H1 (cell line): ENCODE data around the gene C19orf53. TPM values are rescaled to one million over a fixed set of nuclear protein-coding genes. Genes with fewer than 3 reads are reported as not detected.

ENCODE experiments used
- CTCF ChIA-PET: fragments of 300-600 bp; sonication (Branson Sonifier 250); formaldehyde crosslinking; loops from one replicate; lab custom pipeline; 2021; ENCODE audit not compliant: partially characterized antibody; lab: Charles Lee
- POLR2A ChIA-PET: fragments of 300-600 bp; sonication (Branson Sonifier 250); formaldehyde crosslinking; loops from one replicate; lab custom pipeline; 2021; ENCODE audit warnings: inconsistent platforms; ENCODE audit not compliant: partially characterized antibody; lab: Charles Lee
- DNase-seq, 2 experiments: peaks; one replicate each; pipeline versions ENCODE4 v3.0.0 to v3.0.0-alpha.2; 2010 to 2022; ENCODE audit warnings: low spot score in 2 of 2, low read depth in 1 of 2, mixed read lengths in 1 of 2
- FAIRE-seq: peaks from 2 replicates; lab custom pipeline; 2011; peaks lifted over from hg19 to GRCh38; lab: Jason Lieb, UNC
- H2AFZ ChIP-seq: 2 replicates; pipeline ENCODE4 v1.8.1; 2012; ENCODE audit warnings: low read length, inconsistent platforms
- H2AK5ac ChIP-seq: 2 replicates; pipeline ENCODE4 v1.6.1; 2013; ENCODE audit warnings: low read depth, low read length
- H2BK120ac ChIP-seq: replicated peaks from 2 replicates; pipeline ENCODE3; 2013; ENCODE audit warnings: low read depth, low read length, inconsistent platforms
- H2BK12ac ChIP-seq: 2 replicates; pipeline ENCODE4 v1.6.1; 2013; ENCODE audit warnings: low read depth, low read length
- H2BK15ac ChIP-seq: 2 replicates; pipeline ENCODE4 v1.6.1; 2013; ENCODE audit warnings: low read length
- H2BK20ac ChIP-seq: 2 replicates; pipeline ENCODE4 v1.6.1; 2013; ENCODE audit warnings: low read length
- H2BK5ac ChIP-seq: 2 replicates; pipeline ENCODE4 v1.6.1; 2013; ENCODE audit warnings: low read depth, low read length
- H3K14ac ChIP-seq: 2 replicates; pipeline ENCODE4 v1.6.1; 2013; ENCODE audit warnings: inconsistent platforms; ENCODE audit not compliant: insufficient read length
- H3K18ac ChIP-seq: 2 replicates; pipeline ENCODE4 v1.6.1; 2013; ENCODE audit warnings: low read length; ENCODE audit errors: extremely low read depth
- H3K23ac ChIP-seq: 2 replicates; pipeline ENCODE4 v1.6.1; 2013; ENCODE audit warnings: inconsistent platforms; ENCODE audit not compliant: insufficient read length
- H3K23me2 ChIP-seq: 2 replicates; pipeline ENCODE4 v1.6.1; 2013; ENCODE audit warnings: low read depth, low read length
- H3K27ac ChIP-seq: 2 replicates; pipeline ENCODE4 v1.6.1; 2011; ENCODE audit warnings: low read depth, low read length, inconsistent platforms
- H3K27me3 ChIP-seq, 4 experiments: replicated peaks in 1 of 4; 1 replicate in 1 of 4; 2 replicates in 3 of 4; pipeline versions ENCODE4 v1.6.1 to v1.8.1; 2011 to 2013; ENCODE audit warnings: low read length in 3 of 4, mild to moderate bottlenecking in 3 of 4, inconsistent platforms in 2 of 4, mixed read lengths in 2 of 4, moderate library complexity in 1 of 4; ENCODE audit not compliant: control insufficient read depth in 3 of 4, insufficient read depth in 3 of 4; ENCODE audit errors: extremely low read depth in 1 of 4
- H3K36me3 ChIP-seq, 4 experiments: 2 replicates each; pipeline versions ENCODE4 v1.6.1 to v1.8.1; 2011 to 2013; ENCODE audit warnings: mild to moderate bottlenecking in 4 of 4, low read length in 3 of 4, moderate library complexity in 2 of 4, control low read depth in 1 of 4, inconsistent platforms in 1 of 4; ENCODE audit not compliant: insufficient read depth in 4 of 4, control insufficient read depth in 2 of 4
- H3K4ac ChIP-seq: replicated peaks from 2 replicates; pipeline ENCODE3; 2013; ENCODE audit warnings: low read length, low read depth, mixed read lengths, inconsistent platforms; ENCODE audit not compliant: insufficient read length
- H3K4me1 ChIP-seq, 4 experiments: replicated peaks in 1 of 4; 1 replicate in 1 of 4; 2 replicates in 3 of 4; pipeline versions ENCODE4 v1.6.1 to v1.8.1; 2011 to 2013; ENCODE audit warnings: low read length in 3 of 4, inconsistent platforms in 2 of 4, mixed read lengths in 1 of 4; ENCODE audit not compliant: insufficient read depth in 4 of 4, control insufficient read depth in 3 of 4
- H3K4me2 ChIP-seq, 2 experiments: 2 replicates each; pipeline versions ENCODE4 v1.6.1 to v1.8.1; 2011 to 2013; ENCODE audit warnings: low read depth in 2 of 2, low read length in 2 of 2, control low read depth in 1 of 2, inconsistent platforms in 1 of 2, mild to moderate bottlenecking in 1 of 2; ENCODE audit not compliant: insufficient read depth in 1 of 2
- H3K4me3 ChIP-seq, 4 experiments: fragments of 200-600, 300-600 bp in 1 of 4; sonication (generic), shearing (Covaris generic), sonication (Bioruptor Twin) in 1 of 4; 2 replicates each; pipeline versions ENCODE4 v1.5.1 to v1.8.1; 2011 to 2016; ENCODE audit warnings: low read length in 4 of 4, low read depth in 3 of 4, control low read depth in 2 of 4, inconsistent platforms in 2 of 4, mild to moderate bottlenecking in 2 of 4, mixed read lengths in 1 of 4, moderate library complexity in 1 of 4; ENCODE audit not compliant: insufficient read depth in 2 of 4; ENCODE audit errors: extremely low read depth in 1 of 4
- H3K56ac ChIP-seq: replicated peaks from 2 replicates; pipeline ENCODE3; 2013; ENCODE audit warnings: low read depth, mild to moderate bottlenecking, mixed read lengths, low read length, inconsistent platforms; ENCODE audit not compliant: insufficient read length
- H3K79me1 ChIP-seq: 2 replicates; pipeline ENCODE4 v1.6.1; 2013; ENCODE audit warnings: low read depth, low read length, control low read depth
- H3K79me2 ChIP-seq, 2 experiments: 2 replicates each; pipeline versions ENCODE4 v1.6.1 to v1.8.1; 2012 to 2013; ENCODE audit warnings: low read length in 2 of 2, mild to moderate bottlenecking in 2 of 2, inconsistent platforms in 1 of 2; ENCODE audit not compliant: insufficient read depth in 2 of 2, control insufficient read depth in 1 of 2
- H3K9ac ChIP-seq, 4 experiments: replicated peaks in 1 of 4; 1 replicate in 1 of 4; 2 replicates in 3 of 4; pipeline versions ENCODE4 v1.6.1 to v1.8.1; 2011 to 2013; ENCODE audit warnings: low read depth in 3 of 4, low read length in 3 of 4, control low read depth in 2 of 4, mild to moderate bottlenecking in 2 of 4, moderate library complexity in 2 of 4, inconsistent platforms in 1 of 4; ENCODE audit errors: extremely low read depth in 1 of 4
- H3K9me3 ChIP-seq, 2 experiments: 2 replicates each; pipeline versions ENCODE4 v1.6.1 to v1.8.1; 2012 to 2013; ENCODE audit warnings: mild to moderate bottlenecking in 2 of 2, moderate library complexity in 2 of 2, control low read depth in 1 of 2, inconsistent platforms in 1 of 2, low read depth in 1 of 2, low read length in 1 of 2, mixed read lengths in 1 of 2; ENCODE audit not compliant: insufficient read depth in 2 of 2
- H4K20me1 ChIP-seq, 2 experiments: replicated peaks in 1 of 2; 2 replicates each; pipeline versions ENCODE3 to v1.8.1; 2011 to 2013; ENCODE audit warnings: inconsistent platforms in 2 of 2, low read length in 2 of 2, mild to moderate bottlenecking in 1 of 2; ENCODE audit not compliant: insufficient read depth in 2 of 2, control insufficient read depth in 1 of 2
- H4K5ac ChIP-seq: 2 replicates; pipeline ENCODE4 v1.6.1; 2013; ENCODE audit warnings: low read length, low read depth, mixed read lengths, inconsistent platforms; ENCODE audit not compliant: insufficient read length
- H4K8ac ChIP-seq: 2 replicates; pipeline ENCODE4 v1.8.0; 2013; ENCODE audit warnings: mild to moderate bottlenecking, moderate library complexity, low read length, inconsistent platforms; ENCODE audit not compliant: insufficient read depth; ENCODE audit errors: extremely low read depth
- H4K91ac ChIP-seq: replicated peaks from 2 replicates; pipeline ENCODE3; 2013; ENCODE audit warnings: low read length, mixed read lengths, inconsistent platforms; ENCODE audit not compliant: insufficient read length
- BACH1 ChIP-seq: IDR thresholded peaks from 2 replicates; pipeline ENCODE4 v1.6.1; 2012; ENCODE audit warnings: low read length, improper control_type of control experiment
- CHD1 ChIP-seq: IDR thresholded peaks from 2 replicates; pipeline ENCODE4 v1.6.1; 2012; ENCODE audit warnings: low read depth, low read length, improper control_type of control experiment
- FOSL1 ChIP-seq: IDR thresholded peaks from 2 replicates; pipeline ENCODE4 v1.6.1; 2011; ENCODE audit warnings: mild to moderate bottlenecking, low read depth, low read length, moderate library complexity; ENCODE audit not compliant: insufficient read depth
- JUND ChIP-seq: IDR thresholded peaks from 2 replicates; pipeline ENCODE4 v1.6.1; 2011; ENCODE audit warnings: mild to moderate bottlenecking, improper control_type of control experiment, low read length
- RAD21 ChIP-seq, 2 experiments: IDR thresholded peaks in 1 of 2; conservative IDR thresholded peaks in 1 of 2; 2 replicates each; pipeline ENCODE4 v1.6.1; 2011; ENCODE audit warnings: low read depth in 2 of 2, low read length in 2 of 2, improper control_type of control experiment in 1 of 2, inconsistent platforms in 1 of 2, mild to moderate bottlenecking in 1 of 2, moderate library complexity in 1 of 2
- RXRA ChIP-seq: IDR thresholded peaks from 2 replicates; pipeline ENCODE4 v1.6.1; 2011; ENCODE audit warnings: low read depth, mild to moderate bottlenecking, low read length, moderate library complexity; ENCODE audit not compliant: insufficient read depth
- WGBS, 2 experiments: shearing (Covaris generic) in 1 of 2; methylation state at CpG; one replicate each; pipeline versions ENCODE4 v1.1.6 to v1.1.7; 2013 to 2015; ENCODE audit warnings: low lambda C conversion rate in 2 of 2, mixed read lengths in 2 of 2, inconsistent platforms in 1 of 2, low coverage in 1 of 2, missing lambda C conversion rate in 1 of 2; ENCODE audit not compliant: insufficient replicate concordance in 2 of 2, insufficient coverage in 1 of 2, insufficient read length in 1 of 2; ENCODE audit errors: extremely low coverage in 1 of 2, missing lambda C conversion rate in 1 of 2; 5-methylcytosine and 5-hydroxymethylcytosine counted together
- polyA plus RNA-seq, 7 experiments: library from polyadenylated mRNA; depleted of rRNA in 3 of 7; stranded (reverse) in 5 of 7; unstranded in 2 of 7; fragments of >200 nt in 5 of 7; fragments of 200-250 nt in 2 of 7; gene quantifications; 1 replicate in 5 of 7; 2 replicates in 1 of 7; 4 replicates in 1 of 7; pipeline versions ENCODE4 v1.2.1 to v1.2.3, GENCODE V29; 2011 to 2013; ENCODE audit warnings: missing spikeins in 2 of 7, mixed read lengths in 2 of 7
- total RNA-seq: library from RNA; stranded (reverse); fragmentation: NEBNext Ultra II Directional; extraction: Animal tissue kit (Norgen Biotek cat#: 25700); gene quantifications from 2 replicates; pipeline ENCODE4 v1.2.1, GENCODE V29; 2021
- TF ChIP-seq, protein P1 (sequence below): IDR thresholded peaks from 2 replicates; pipeline ENCODE4 v1.6.1; 2011; ENCODE audit warnings: low read length, improper control_type of control experiment

Gene C19orf53
- total and polyA plus RNA-seq, 2 of the 8 experiments (the other 6 are each of a cell fraction or from before 2014, with no cell fraction given), result 104 to 169 TPM

DNA sequence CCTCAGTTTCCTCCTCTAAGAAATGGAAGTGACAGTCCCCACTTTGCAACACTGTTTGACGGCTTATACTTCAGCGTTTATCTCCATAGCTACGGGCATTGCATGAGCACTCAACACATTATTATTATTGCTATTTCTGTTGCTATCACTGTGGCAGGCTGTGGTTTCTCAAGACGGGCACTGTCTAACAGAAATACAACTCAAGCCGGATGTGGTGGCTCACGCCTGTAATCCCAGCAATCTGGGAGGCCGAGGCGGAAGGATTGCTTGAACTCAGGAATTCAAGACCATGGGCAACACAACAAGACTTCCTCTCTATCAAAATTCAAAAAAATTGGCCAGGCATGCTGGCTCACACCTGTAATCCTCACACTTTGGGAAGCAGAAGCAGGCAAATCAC lies 16.1 kb downstream of the C19orf53 start:
- no peak overlapping the region for H2BK12ac ChIP-seq
- H3K18ac ChIP-seq, result no peak overlapping the region
- H3K27ac ChIP-seq, result no peak overlapping the region
- CTCF ChIA-PET, result interaction anchor here (0.6 to 1.8 kb wide), 4 partner anchors 29 to 72 kb away, joined by 3 to 4 read pairs (median 4); no protein-coding TSS in a partner anchor
- H2BK15ac ChIP-seq, result no peak overlapping the region
- no peak for FAIRE-seq
- H2BK120ac ChIP-seq, result no peak overlapping the region
- H3K4me3 ChIP-seq, result no peak overlapping the region
- H3K36me3 ChIP-seq, result no peaks in the 10 kb centered on the region
- H3K14ac ChIP-seq, result no peak overlapping the region
- H3K27me3 ChIP-seq, result no peaks in the 10 kb centered on the region
- H4K91ac ChIP-seq, result no peak overlapping the region
- no peak overlapping the region for H2BK5ac ChIP-seq
- no peaks in the 10 kb centered on the region for H3K23me2 ChIP-seq
- no peak overlapping the region for H3K4me2 ChIP-seq
- H2AFZ ChIP-seq, result no peak overlapping the region
- H3K23ac ChIP-seq, result no peak overlapping the region
- peaks cover 0 to 5% (median 4%) of the 10 kb centered on the region in 4 experiments; a peak in 3 of 7 replicates for H3K4me1 ChIP-seq
- no peak overlapping the region for H3K9ac ChIP-seq
- no peak overlapping the region for H4K5ac ChIP-seq
- 95% methylated on average over 8 of the region's 8 CpGs; no CpG with 5 or more reads in 1 of the 2 experiments for WGBS, 2 experiments
- H2AK5ac ChIP-seq, result no peak overlapping the region
- H4K20me1 ChIP-seq, result no peaks in the 10 kb centered on the region
- POLR2A ChIA-PET, result interaction anchor here (0.9 kb wide), 1 partner anchor 22 kb away, joined by 3 read pairs; no protein-coding TSS in a partner anchor
- no peaks in the 10 kb centered on the region for H3K79me2 ChIP-seq
- no peak for DNase-seq
- no peak overlapping the region for H3K4ac ChIP-seq
- no peak overlapping the region for H4K8ac ChIP-seq
- H3K56ac ChIP-seq, result no peak overlapping the region
- no peaks in the 10 kb centered on the region for H3K79me1 ChIP-seq
- no peaks in the 10 kb centered on the region for H3K9me3 ChIP-seq
- TF ChIP-seq JUND (no peak), RXRA (no peak), BACH1 (no peak), FOSL1 (no peak), RAD21 (IDR thresholded peaks at IDR 0.05 in 1 of 2, conservative IDR thresholded peaks at IDR 0.05 in 1 of 2; ENCODE audit: low read depth in 2 of 2, low read length in 2 of 2) (no peak), CHD1 (no peak)
- TF ChIP-seq, protein P1, sequence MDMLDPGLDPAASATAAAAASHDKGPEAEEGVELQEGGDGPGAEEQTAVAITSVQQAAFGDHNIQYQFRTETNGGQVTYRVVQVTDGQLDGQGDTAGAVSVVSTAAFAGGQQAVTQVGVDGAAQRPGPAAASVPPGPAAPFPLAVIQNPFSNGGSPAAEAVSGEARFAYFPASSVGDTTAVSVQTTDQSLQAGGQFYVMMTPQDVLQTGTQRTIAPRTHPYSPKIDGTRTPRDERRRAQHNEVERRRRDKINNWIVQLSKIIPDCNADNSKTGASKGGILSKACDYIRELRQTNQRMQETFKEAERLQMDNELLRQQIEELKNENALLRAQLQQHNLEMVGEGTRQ, result no peak
- no peak overlapping the region for H2BK20ac ChIP-seq
